B cell (primary cell): ENCODE results near the gene AKT1. TPM values are rescaled to one million over a fixed set of nuclear protein-coding genes. Genes with fewer than 3 reads are reported as not detected.

Source experiments
- ATAC-seq: fragments of 200-7000 bp; cut with Tn5 transposase; one replicate; pipeline ENCODE4 v1.10.0; 2021; ENCODE audit warnings: low read depth, mild to moderate bottlenecking, moderate number of reproducible peaks, moderate library complexity
- CTCF ChIA-PET: fragments of 350-600 bp; sonication (Branson Sonifier 250); formaldehyde crosslinking; loops from one replicate; lab custom pipeline; 2021; ENCODE audit warnings: antibody characterized with exemption, inconsistent platforms; lab: Charles Lee
- POLR2A ChIA-PET: fragments of 350-600 bp; sonication (Branson Sonifier 250); formaldehyde crosslinking; loops from one replicate; lab custom pipeline; 2021; ENCODE audit warnings: antibody characterized with exemption; lab: Charles Lee
- DNase-seq: peaks from one replicate; pipeline ENCODE4 v3.0.0; 2013
- H2AFZ ChIP-seq: 2 replicates; pipeline ENCODE4 v1.6.1; 2012; ENCODE audit warnings: mild to moderate bottlenecking, low read depth, low read length; ENCODE audit not compliant: insufficient read depth, poor library complexity, severe bottlenecking
- H3K27ac ChIP-seq, 2 donors: 1 replicate in 1 of 2; 2 replicates in 1 of 2; pipeline ENCODE4 v1.5.1; 2012 to 2013; ENCODE audit warnings: low read length in 2 of 2, mild to moderate bottlenecking in 2 of 2, moderate library complexity in 1 of 2
- H3K27me3 ChIP-seq, 4 experiments: fragments of 200-600 bp in 1 of 4; sonication (generic) in 1 of 4; replicated peaks in 1 of 4; 1 replicate in 2 of 4; 2 replicates in 2 of 4; pipeline versions ENCODE4 v1.6.1 to v1.7.0; 2013 to 2016; ENCODE audit warnings: low read length in 3 of 4, mild to moderate bottlenecking in 2 of 4, mixed read lengths in 1 of 4, moderate library complexity in 1 of 4; ENCODE audit not compliant: insufficient read depth in 4 of 4, control insufficient read depth in 3 of 4; ENCODE audit errors: control extremely low read depth in 1 of 4
- H3K36me3 ChIP-seq, 2 experiments: replicated peaks in 1 of 2; 1 replicate in 1 of 2; 2 replicates in 1 of 2; pipeline versions ENCODE4 v1.6.1 to v1.7.1; 2013; ENCODE audit warnings: low read length in 1 of 2; ENCODE audit not compliant: insufficient read depth in 2 of 2, control insufficient read depth in 1 of 2; ENCODE audit errors: control extremely low read depth in 1 of 2, extremely low read depth in 1 of 2
- H3K4me1 ChIP-seq, 2 donors: fragments of 200-600 bp in 1 of 2; sonication (generic) in 1 of 2; 1 replicate in 1 of 2; 2 replicates in 1 of 2; pipeline versions ENCODE4 v1.5.1 to v1.6.1; 2013 to 2017; ENCODE audit warnings: low read length in 2 of 2; ENCODE audit not compliant: control insufficient read depth in 2 of 2, insufficient read depth in 2 of 2
- H3K4me2 ChIP-seq: replicated peaks from 2 replicates; pipeline ENCODE3; 2012; ENCODE audit warnings: mild to moderate bottlenecking, low read depth, low read length; ENCODE audit not compliant: poor library complexity, severe bottlenecking
- H3K4me3 ChIP-seq, 5 experiments: fragments of 200-600 bp in 1 of 5; sonication (generic) in 1 of 5; 1 replicate in 3 of 5; 2 replicates in 2 of 5; pipeline versions ENCODE4 v1.5.1 to v1.7.0; 2011 to 2016; ENCODE audit warnings: low read length in 4 of 5, mild to moderate bottlenecking in 4 of 5, low read depth in 2 of 5, control low read depth in 1 of 5, moderate library complexity in 1 of 5; ENCODE audit not compliant: insufficient read depth in 1 of 5; ENCODE audit errors: control extremely low read depth in 1 of 5, extremely low read depth in 1 of 5
- H3K79me2 ChIP-seq: fragments of 200-600 bp; sonication (generic); one replicate; pipeline ENCODE4 v1.6.0; 2016; ENCODE audit warnings: low read length; ENCODE audit not compliant: control insufficient read depth, insufficient read depth
- H3K9ac ChIP-seq: fragments of 200-600 bp; sonication (generic); 2 replicates; pipeline ENCODE4 v1.6.1; 2017; ENCODE audit warnings: mild to moderate bottlenecking, low read length, moderate library complexity
- H3K9me3 ChIP-seq, 3 donors: one replicate each; pipeline versions ENCODE4 v1.6.1 to v1.7.1; 2013; ENCODE audit warnings: low read length in 2 of 3; ENCODE audit not compliant: control insufficient read depth in 2 of 3, insufficient read depth in 1 of 3; ENCODE audit errors: control extremely low read depth in 1 of 3
- H4K20me1 ChIP-seq: 2 replicates; pipeline ENCODE4 v1.6.0; 2012; ENCODE audit warnings: mild to moderate bottlenecking, low read length; ENCODE audit not compliant: insufficient read depth, control insufficient read depth, poor library complexity, severe bottlenecking
- H3K27ac Mint-ChIP-seq: one replicate; pipeline ENCODE4 v1.8.0; 2021; ENCODE audit warnings: mixed read lengths
- H3K27me3 Mint-ChIP-seq: one replicate; pipeline ENCODE4 v1.8.0; 2021; ENCODE audit warnings: mixed read lengths
- H3K4me1 Mint-ChIP-seq: one replicate; pipeline ENCODE4 v1.8.0; 2021; ENCODE audit warnings: mixed read lengths
- H3K4me3 Mint-ChIP-seq: one replicate; pipeline ENCODE4 v1.8.0; 2021; ENCODE audit warnings: mixed read lengths
- H3K9me3 Mint-ChIP-seq: one replicate; pipeline ENCODE4 v1.8.0; 2022; ENCODE audit warnings: mixed read lengths; ENCODE audit not compliant: insufficient read depth
- CTCF ChIP-seq: fragments of 200-600 bp; IDR thresholded peaks from one replicate; pipeline ENCODE4 v1.8.0; 2022; ENCODE audit warnings: antibody characterized with exemption, mild to moderate bottlenecking
- EZH2 ChIP-seq: IDR thresholded peaks from 2 replicates; pipeline ENCODE4 v1.6.1; 2012; ENCODE audit warnings: borderline replicate concordance, low read depth, mild to moderate bottlenecking, moderate library complexity, low read length; ENCODE audit not compliant: insufficient read depth, poor library complexity, severe bottlenecking
- WGBS: methylation state at CpG from one replicate; pipeline ENCODE4 v1.1.5; 2013; ENCODE audit warnings: missing lambda C conversion rate; ENCODE audit not compliant: insufficient coverage; 5-methylcytosine and 5-hydroxymethylcytosine counted together
- intact Hi-C: fragments of 100-400 bp; cut with micrococcal nuclease; formaldehyde crosslinking; loops from one replicate; pipeline ENCODE4 v1.10.0; 2022
- polyA plus RNA-seq: library from polyadenylated mRNA; depleted of rRNA; stranded (reverse); fragments of >200 nt; gene quantifications from 2 replicates; pipeline ENCODE4 v1.2.3, GENCODE V29; 2012
- total RNA-seq, 2 donors: library from RNA; stranded (reverse); fragments of 120-200 nt in 1 of 2; gene quantifications; 1 replicate in 1 of 2; 2 replicates in 1 of 2; pipeline versions ENCODE4 v1.2.3 to v1.2.4, GENCODE V29; 2013 to 2022

AKT1 gene
- total and polyA plus RNA-seq, 2 donors (not counting 1 experiment from before 2014, with no cell fraction given): 71.1 to 90.1 TPM

GRCh38 chr14:104801520-104802393 is 6.2 kb upstream of the AKT1 start:
- 84% methylated on average over 45 of the region's 45 CpGs for WGBS
- Histone ChIP-seq H3K4me1 (peaks cover 13 to 47% of the 10 kb centered on the region in 2 donors), H2AFZ (peak overlapping the region; percentile 84), H4K20me1 (peaks cover 31% of the 10 kb centered on the region), H3K4me2 (peak overlapping the region; percentile 99), H3K4me3 (peak overlapping the region; percentile 15 to 85 (median 72)), H3K79me2 (peaks cover 4% of the 10 kb centered on the region), H3K9ac (peak overlapping the region; percentile 77), H3K27ac (no peak overlapping the region), H3K9me3 (no peaks in the 10 kb centered on the region), H3K27me3 (no peaks in the 10 kb centered on the region), H3K36me3 (no peaks in the 10 kb centered on the region)
- ChIA-PET POLR2A (no interaction called here), CTCF (interaction anchor here (1.5 to 2.4 kb wide), 4 partner anchors 9 to 33 kb away, joined by 3 to 13 read pairs (median 8); no protein-coding TSS in a partner anchor)
- no peak for TF ChIP-seq EZH2
- no peak for TF ChIP-seq CTCF
- DNase-seq (peak; percentile 27), ATAC-seq (no peak)
- Mint-ChIP-seq H3K4me1 (peaks cover 35% of the 10 kb centered on the region), H3K4me3 (peak overlapping the region; percentile 87), H3K9me3 (no peaks in the 10 kb centered on the region), H3K27me3 (no peaks in the 10 kb centered on the region), H3K27ac (peak overlapping the region; percentile 84)
- intact Hi-C loops: loop anchor here (1.0 to 2.0 kb wide), 2 partner anchors 33 to 183 kb away; partner anchors contain the start of gene CLBA1
